ENCODE measurements around the gene PAAF1.
"Not testable (repeated sequence)": the region's sequence is repeated elsewhere in the genome, so short reads cannot be mapped to it uniquely, and the experiment has no call there.

The PAAF1 gene, protein sequence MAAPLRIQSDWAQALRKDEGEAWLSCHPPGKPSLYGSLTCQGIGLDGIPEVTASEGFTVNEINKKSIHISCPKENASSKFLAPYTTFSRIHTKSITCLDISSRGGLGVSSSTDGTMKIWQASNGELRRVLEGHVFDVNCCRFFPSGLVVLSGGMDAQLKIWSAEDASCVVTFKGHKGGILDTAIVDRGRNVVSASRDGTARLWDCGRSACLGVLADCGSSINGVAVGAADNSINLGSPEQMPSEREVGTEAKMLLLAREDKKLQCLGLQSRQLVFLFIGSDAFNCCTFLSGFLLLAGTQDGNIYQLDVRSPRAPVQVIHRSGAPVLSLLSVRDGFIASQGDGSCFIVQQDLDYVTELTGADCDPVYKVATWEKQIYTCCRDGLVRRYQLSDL

DNA sequence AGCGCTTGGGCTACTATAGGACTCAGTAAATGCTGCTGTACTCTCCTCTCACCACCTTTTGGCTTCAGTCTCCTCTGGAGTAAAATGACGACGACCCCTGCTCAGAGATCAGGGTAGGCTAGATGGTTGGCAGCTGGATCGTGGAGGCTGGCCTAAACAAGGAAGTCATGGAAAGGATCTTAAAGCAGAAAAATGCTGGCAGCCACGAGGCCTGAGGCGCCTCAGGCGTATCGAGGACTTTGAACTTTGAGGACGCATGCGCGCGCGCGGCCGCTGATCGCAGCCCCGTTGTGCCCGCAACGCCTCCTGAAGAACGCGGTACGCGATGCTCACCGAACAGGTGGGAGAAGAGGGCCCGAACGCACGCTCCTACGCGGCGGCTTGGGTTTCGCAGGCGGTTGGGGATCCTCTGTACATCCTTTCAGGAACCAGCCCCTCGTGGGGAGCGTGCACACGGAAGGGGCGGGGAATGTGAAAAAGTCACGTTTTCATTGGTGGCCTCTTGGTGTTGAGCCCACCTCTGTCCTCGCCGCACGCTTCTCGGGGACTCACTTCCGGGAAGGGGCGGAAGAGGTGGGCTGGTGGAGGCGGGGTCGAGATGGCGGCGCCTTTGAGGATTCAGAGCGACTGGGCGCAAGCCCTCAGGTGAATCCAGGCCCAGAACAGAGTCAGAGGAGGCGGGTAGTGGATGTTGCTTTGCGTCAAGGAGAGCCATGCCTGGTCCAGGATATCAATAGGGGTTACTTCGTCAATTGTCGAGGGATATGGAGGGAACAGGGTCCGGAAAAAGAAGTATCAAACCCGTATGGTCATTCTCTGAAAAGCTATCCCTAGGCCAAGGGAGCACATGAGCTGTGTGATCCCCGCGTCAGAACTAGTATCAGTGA lies at the start of gene PAAF1, which contains the start of gene COA4:
Gene PAAF1 (plus strand): TSS at position 576 of the 887 bp plus-strand sequence. CDS start 23 bp downstream, at position 599.
Gene COA4 (minus strand): TSS at position 423 of the 887 bp plus-strand sequence. CDS start 3,468 bp downstream, outside the sequence.
- peak; percentile 98 to 99 (median 99) for DNase-seq

DNA sequence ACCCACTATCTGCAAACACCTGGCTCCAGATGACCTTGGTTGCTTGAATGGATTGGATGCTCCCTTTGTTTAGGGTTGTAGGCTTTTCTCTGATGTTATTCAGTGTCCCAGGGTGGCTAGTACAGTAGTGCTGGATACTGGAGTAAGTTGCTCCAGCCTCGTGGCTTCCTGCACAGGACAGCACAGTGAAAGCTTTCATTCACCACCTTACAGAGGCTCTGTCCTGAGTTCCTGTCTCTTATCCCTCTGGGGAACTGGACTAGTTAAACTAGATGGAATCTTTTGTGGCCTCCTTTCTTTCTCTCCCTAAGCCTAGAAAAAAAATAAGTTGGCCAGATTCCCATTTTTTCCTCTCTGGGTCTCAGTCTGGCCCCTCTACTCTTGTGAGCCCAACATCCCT lies 46.5 kb upstream of the PAAF1 start:
- DNase-seq: no peak

DNA sequence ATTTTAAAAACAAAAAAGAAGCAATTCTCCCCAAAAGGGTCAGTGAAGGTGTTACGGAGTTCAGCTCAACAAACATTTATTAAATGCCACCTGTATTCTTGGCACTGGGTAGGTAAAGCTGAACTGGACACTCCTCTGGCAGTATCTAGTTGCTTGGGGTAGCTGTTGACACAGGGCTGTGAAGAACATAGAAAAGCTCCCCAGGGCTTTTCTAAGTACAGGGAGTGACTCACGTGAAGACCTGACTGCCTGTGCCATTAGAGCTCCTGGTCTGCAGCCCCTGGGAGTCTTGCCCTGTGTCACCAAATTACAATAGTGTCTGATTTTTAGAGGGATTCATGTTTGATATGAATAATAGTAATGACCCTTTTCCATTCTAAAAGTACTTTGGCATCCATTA lies 43.7 kb upstream of the PAAF1 start:
- peak in 1 of 3 experiments; percentile 53 for DNase-seq

DNA sequence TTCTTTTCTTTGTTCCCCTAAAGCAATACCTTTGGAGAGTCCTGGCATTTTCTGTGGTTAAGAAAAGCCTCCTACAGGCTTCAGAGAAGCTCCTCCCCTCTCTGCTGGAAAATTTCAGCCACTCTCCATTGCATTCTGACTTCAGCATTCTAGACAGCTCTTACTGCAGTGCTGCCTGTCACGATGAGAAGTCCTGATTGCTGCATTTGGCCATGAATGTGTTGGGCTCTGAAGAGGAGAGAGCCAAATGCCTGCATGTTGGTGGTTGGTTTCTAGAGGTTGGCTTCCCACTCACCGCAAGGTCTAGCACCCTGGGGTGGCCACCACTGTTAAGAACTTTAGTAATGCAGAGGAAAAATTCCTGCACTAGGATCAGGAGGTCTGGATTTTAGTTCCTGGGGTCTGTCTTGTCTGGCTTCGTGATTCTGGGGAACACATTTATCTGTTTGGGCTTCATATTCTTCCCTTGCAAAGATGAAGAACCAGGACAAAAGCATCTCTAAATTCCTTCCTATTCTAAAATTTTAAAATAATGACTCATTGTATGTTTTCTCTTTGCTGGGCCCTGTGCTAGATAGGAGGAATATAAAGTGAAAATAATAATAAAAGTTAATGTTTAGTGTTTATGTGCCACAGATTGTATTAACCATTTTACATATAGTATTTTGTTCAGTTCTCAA lies 38.2 kb upstream of the PAAF1 start:
- no peak for DNase-seq

DNA sequence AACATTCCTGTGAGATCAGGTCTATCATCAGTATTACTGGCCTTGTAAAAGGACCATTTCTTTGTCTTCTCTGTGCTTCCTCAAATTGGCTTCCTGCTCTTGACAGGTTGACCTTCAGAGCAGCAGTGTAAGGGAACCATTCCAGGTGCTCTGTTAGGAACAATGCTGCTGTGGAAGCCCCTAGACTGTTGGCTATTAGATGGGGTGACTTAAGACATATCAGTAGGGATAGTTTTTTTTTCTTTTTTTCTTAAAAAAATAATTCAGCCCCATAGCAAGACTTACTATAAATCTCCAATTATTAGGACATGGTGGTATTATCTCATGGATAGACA lies 37.7 kb upstream of the PAAF1 start:
- DNase-seq: no peak

DNA sequence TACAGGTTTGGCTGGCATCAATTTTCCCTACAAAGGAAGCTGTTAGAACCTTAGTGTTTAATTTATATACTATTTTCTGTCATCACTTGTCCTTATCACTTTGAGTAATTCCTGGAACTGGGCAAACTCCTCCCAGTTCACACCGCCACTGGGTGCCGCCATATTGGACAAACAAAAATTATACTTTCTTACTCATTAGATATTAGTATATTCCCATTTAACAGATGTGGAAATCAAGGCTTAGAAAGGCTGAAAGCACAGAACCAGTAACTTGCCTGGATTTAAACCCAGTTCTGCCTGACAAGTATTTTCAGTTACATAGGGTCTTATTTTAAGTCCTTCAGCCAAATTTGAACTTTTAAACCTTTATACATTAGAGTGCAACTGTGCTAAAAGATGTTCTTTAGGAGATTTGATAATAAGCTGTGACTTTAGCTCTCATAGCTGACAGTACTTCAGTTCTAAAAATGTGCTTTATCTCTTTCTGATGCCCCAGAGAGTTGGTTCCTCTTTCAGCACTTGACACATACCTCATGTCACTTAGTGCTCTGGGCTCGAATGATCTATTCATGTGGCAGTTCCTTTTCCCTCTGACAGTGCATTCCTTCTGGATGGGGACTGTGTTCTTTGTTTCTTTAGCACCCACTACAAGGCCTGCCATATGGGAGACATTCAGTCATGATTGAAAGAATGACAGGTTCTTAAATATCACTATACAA lies 25.6 kb upstream of the PAAF1 start:
- DNase-seq: peak in 1 of 3 experiments; percentile 18

DNA sequence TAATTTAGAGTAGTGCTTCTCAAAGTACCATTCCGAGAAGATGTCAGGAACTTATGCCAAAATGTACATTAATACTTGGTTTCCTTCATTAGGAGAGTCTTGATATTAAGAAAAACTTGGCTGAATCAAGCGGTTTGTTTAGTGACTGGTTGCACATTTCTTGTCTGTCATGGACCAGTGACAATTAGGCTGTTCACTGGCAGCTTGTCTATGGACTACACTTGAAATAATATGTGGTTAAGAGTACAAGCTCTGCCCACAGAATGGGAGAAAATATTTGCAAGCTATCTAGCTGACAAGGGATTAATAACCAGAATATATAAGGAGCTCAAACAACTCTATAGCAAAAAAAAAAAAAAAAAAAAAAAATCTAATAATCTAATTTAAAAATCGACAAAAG lies 24.8 kb upstream of the PAAF1 start:
- DNase-seq: peak in 1 of 3 experiments; percentile 45

DNA sequence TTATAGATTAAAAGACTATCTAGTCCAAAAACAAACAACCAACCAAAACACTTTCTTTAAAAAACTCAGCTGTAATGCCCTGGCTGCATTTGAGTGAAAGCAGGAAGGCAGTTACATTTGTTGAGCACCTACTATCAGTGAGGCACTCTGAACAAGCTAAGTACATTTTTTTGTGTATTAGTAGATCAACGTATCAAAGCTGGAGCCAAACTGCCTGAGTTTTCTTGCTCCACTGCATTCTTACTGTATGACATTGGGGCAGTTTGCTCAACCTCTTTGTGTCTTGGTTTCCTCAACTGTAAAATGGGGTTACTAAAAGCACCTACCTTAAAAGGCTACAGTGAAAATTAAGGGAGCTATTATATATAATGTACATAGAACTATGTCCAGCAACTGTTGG lies 22.1 kb upstream of the PAAF1 start:
- no peak for DNase-seq

DNA sequence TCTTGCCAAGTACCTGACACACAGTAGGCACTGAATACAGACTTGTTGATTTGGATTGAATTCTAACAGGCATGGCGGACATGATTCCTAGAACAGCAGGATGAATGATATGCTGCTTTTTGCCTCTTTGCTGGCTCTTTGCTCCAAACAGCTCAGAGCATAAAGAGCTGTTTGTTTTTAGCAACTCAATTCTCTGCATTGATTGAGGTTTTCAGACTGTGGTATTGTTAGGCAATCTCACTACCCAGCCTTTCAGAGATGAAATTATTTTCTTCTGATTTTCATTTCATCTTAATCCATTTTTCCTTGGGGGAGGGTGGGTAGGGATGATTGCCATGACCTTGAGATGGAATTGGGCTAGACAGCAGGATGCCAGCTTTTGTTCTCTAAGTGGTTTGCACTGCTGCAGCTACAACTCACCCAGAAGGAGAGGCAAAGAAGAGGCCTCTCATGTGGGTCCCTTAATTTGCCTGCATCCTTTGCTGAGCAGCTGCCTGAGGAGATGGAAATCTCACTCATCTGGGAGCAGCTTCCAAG lies 20.7 kb upstream of the PAAF1 start:
- DNase-seq: peak in 2 of 3 experiments; percentile 74 to 82

DNA sequence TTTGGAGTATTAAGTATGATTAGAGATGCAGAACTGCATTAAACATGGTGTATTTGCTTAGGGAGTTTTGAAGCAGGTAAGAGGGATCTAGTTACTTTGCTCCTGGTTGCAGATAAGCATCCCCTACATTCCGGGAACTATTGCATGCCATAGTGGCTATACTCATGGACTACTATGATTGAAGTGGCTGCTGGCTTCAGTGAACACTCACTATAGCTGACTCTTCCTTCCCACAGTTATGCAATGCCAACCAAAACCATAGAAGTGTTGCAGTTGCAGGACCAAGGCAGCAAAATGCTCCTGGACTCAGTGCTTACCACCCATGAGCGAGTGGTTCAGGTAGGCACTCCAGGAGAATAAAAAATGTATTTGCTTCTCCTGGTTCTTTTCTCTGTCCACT lies 17.1 kb upstream of the PAAF1 start:
- no peak for DNase-seq

DNA sequence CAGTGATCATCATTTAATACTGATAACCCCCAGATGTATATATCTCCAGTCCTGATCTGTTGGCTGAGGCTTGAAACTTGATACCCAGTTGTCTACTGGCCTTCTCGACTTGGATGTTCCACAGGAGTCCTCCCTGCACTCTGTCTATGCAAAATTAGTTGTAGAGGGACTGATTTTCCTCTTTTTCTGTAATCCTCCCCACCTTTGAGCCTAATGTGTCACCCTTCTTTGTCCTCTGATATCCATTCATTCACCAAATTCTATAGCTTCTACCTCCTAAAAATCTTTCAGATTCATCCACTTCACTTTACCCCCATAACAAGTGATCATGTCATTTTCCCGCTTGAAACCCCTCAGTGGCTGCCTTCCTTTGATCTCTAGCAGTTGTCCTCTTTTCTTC lies 16.6 kb upstream of the PAAF1 start:
- DNase-seq: no peak

DNA sequence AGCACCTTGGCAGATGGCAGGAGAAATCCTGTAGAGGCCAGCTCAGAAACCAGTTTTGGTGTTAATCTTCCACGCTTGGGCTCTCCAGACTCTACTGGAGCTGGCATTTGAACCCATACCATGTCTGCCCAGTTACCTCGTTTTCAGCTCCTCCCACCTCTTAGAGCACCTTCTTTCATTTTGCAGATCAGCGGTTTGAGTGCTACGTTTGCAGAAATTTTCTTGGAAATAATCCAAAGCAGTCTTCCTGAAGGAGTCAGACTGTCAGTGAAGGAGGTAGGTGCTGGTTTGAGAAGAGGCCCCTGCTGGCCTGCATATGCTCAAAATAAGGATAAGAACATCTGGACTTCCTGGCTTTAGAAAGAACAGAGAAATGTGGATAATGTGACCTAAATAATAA lies 13.8 kb upstream of the PAAF1 start:
- peak in 1 of 3 experiments; percentile 34 for DNase-seq

DNA sequence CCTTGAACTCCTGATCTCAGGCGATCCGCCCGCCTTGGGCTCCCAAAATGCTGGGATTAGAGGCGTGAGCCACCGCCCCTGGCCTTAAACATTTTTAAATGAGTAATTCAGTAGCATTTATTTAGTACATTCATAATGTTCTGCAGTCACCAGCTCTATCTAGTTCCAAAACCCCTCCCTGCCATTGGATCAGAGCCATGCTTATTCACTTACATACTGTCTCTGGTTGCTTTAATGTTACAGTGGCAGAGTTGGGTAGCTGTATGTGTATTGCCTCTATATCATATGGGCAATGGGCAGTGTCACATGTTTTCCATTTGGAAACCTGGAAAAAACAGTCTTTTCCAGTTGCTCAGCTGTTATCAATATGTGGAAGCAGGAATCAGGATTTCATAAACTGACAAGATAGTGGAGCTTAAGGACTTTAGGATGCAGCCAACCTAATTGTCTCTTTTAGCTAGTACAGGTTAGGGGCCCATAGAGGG lies 10.7 kb upstream of the PAAF1 start:
- DNase-seq: no peak

DNA sequence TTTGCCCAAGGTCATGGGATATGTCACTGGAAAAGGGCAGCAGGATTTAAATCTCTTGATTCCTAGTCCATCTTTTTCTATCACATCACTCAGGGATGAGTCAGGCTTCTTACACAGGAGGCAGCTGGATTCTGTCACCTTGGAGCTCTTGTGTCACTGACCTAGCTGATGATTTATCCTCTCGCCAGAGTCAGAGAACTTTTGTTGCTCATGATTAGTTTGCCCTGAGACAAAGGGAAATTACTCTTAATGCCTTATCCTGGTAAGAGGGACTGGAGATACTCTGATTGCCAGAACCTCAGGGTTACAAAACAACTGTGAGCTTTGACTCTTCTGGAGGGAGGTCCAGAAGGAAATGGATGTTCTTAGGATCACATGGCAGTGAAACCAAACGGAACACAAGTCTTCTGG lies 10.2 kb upstream of the PAAF1 start:
- DNase-seq: no peak

DNA sequence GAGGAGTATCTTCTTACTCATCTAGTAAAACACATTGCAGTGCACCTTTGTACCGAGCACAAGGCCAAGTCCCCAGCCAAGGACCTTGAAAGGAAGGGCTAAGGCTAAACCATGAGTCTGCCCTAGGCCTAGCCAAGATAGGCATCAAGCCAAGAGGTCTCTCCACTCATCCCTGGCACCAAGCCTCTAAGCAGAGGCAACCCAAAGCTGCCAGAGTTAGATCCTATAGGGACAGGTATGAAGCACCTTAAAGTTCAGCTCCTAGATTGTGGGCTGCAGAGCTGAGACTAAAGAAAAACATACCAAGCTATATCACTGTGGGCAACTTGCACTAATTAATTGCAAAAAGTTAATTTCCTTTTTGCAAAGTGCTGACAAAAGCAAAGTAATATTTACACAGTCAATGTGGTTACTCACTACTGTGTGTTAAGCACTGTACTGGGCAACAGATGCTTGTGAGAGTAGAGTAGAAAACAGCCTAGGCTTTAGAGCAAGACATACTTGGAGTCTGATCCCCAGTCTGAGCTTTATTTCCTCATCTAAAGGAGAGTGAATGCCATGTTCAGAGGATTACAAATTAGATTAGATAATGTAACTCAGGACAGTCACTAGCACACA lies 7.4 kb upstream of the PAAF1 start:
- DNase-seq: no peak

DNA sequence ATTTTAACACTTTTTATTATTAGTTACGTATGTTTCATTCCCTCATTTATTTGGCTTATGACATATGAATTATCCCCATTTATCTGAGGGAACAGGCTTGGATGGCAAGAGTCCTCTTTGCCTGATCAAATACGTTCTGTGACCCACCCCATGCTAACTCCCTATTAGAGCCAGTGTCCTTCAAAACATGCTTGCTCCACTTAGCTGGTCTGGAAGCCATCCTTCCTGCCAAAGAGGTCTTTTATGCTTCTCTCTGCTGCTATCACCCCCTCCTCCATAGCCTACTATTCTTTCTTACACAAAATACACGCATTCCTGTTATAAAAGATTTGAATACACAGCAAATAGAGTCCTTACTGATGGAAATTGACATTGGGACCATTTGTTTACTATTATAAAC lies 6.5 kb upstream of the PAAF1 start:
- DNase-seq: no peak

DNA sequence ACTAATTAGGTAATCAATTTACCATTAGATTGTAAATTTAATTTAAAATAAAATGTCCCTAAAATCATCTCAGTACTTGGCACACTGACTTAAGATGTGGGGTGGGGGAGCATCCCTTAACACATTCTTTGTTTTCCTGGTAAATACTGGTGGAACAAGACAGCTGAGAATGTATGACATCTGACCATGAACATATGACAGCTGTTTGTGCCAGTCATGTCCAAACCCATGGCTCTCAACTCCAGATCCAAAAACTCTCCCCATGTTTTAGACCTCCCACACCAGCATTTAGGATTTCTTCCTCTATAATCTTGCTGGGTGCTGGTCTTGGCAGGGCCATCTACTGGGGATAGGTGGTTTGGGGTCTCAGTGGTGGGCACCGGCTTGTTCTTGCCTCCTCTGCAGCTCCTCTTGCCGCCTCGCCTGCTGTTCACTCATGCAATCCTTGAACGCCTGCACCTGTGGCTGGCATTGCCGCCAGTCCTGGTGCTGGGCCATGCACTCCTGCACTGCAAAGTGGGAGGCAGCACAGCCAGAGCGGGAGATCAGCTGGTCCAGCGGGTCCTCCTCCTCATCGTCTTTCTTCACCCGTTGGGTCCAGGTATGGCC lies 3.9 kb upstream of the PAAF1 start:
- no peak for DNase-seq

DNA sequence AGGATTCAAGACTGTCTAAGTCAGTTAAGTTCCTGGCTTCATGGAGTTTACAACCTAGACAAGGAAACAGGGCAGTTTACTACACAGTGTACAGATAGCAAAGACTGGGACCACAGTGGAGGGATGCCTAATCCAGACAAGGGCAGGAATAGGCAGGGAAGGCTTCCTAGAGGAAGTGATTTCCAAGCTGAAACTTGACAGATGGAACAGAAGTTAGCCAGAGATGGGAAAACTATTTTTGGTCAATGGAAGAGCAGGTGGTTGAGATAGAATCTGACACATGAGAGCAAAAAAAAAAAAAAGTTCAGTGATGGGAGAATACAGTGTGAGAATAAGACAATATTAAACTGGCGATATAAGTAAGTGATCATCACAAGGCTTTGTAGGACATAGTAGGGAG lies 1.4 kb upstream of the PAAF1 start:
- DNase-seq: no peak

DNA sequence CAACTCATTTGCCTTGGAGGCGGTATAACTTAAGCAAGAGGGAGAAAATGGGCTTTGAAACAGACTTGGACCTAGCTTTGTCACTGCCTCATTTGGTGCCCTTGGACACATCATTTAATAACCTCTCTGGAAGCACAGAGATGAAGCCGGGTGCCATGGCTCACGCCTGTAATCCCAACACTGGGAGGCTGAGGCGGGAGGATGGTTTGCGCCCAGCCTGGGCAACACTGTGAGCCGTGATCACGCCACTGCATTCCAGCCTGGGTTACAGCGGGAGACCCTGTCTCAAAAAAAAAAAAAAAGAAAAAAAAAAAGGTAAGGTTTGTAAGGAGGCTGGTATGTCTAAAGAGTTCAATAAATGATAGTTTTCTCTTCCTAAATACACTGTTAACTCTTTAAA lies 959 bp upstream of the PAAF1 start:
- peak in 1 of 3 experiments; percentile 64 for DNase-seq

DNA sequence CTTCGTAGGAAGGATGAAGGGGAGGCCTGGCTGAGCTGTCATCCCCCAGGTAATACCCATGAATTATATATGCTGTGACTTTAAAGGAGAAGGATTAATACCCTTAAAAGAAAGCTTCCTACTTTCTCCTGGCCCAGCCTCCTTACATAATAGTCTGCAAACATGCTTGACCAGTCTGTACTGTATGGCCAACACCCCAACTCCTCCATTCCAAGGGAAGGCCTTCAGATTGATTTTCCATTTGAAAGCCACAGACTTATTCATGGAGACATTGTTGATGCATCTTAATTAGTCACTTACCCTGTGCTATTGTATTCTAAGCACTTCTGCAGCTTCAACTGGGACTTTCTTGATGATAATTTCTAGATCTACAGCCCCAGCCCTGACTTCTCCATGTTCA lies 2.0 kb downstream of the PAAF1 start:
- no peak for DNase-seq

DNA sequence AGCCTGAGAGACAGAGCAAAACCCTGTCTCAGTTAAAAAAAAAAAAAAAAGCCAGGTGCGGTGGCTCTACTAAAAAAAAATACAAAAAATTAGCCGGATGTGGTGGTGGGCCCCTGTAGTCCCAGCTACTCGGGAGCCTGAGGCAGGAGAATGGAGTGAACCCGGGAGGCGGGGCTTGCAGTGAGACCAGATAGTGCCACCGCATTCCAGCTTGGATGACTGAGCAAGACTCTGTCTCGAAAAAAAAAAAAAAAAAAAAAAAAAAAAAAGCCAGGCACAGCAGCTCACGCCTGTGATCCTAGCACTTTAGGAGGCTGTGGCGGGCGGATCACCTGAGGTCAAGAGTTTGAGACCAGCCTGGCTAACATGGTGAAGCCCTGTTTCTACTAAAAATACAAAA lies 3.6 kb downstream of the PAAF1 start:
- not testable (repeated sequence) for DNase-seq

Data from NCI-H1417 (cell line).